HG03103 (cell line): ENCODE measurements around the gene POU2AF3.

Experiments used
- ATAC-seq: cut with Tn5 transposase; IDR thresholded peaks from one replicate; pipeline ENCODE4 v1.9.1; 2021; ENCODE audit warnings: low read depth; ENCODE audit not compliant: unreplicated experiment

Gene POU2AF3

GRCh38 chr11:111349191-111349695, 50.9 kb downstream of the POU2AF3 start:
- no peak for ATAC-seq

- no peak for ATAC-seq
These were observed 52.5 kb downstream of the POU2AF3 start for GRCh38 chr11:111350811-111351210.

GRCh38 chr11:111351374-111352055, 53.2 kb downstream of the POU2AF3 start:
- no peak for ATAC-seq

GRCh38 chr11:111352231-111352746, 53.9 kb downstream of the POU2AF3 start:
- no peak for ATAC-seq

- ATAC-seq, result no peak
These were observed 54.8 kb downstream of the POU2AF3 start for GRCh38 chr11:111352935-111353710.

GRCh38 chr11:111353776-111354600, 55.6 kb downstream of the POU2AF3 start:
- no peak for ATAC-seq

GRCh38 chr11:111354601-111354891, 56.2 kb downstream of the POU2AF3 start:
- ATAC-seq, result no peak

GRCh38 chr11:111355101-111355500, 56.8 kb downstream of the POU2AF3 start:
- no peak for ATAC-seq

GRCh38 chr11:111355956-111356659, 57.8 kb downstream of the POU2AF3 start:
- no peak for ATAC-seq

- ATAC-seq, result no peak
These were observed 58.3 kb downstream of the POU2AF3 start for GRCh38 chr11:111356660-111357048.

GRCh38 chr11:111357150-111358037, 59.0 kb downstream of the POU2AF3 start:
- ATAC-seq, result no peak
